Cerebellar nuclear complex (tissue), 1 donor: ENCODE results near the gene TSPAN31.

Experiments
- DNase-seq, 2 experiments: peaks; one replicate each; lab custom pipeline; 2025; lab: John Stamatoyannopoulos, UW

Gene TSPAN31

DNA sequence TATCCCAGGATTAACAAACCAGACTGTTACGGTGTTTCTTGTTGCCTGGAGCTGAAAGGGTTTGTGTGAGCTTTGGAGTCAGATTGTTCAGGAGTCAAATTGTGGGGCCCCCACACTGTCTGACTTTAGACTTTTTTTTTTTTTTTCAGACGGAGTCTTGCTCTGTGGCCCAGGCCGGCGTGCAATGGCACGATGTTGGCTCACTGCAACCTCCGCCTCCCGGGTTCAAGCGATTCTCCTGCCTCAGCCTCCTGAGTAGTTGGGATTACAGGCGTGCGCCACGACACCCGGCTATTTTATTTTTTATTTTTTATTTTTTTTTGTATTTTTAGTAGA is 38.6 kb downstream of the TSPAN31 start:
- no peak for DNase-seq

DNA sequence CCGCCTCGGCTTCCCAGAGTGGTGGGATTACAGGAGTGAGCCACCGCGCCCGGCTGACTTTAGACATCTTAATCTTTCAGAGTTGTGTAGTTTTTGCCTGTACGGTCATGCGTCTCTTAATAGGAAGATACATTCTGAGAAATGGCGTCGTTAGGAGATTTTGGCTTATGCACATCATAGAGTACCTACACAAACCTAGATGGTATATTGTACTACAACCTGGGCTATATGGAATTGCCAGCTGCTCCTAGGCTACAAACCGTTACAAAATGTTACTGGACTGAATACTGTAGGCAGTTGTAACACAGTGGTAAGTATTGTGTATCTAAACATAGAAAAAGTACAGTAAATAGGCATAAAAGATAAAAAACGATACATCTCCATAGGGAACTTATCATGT is 39.0 kb downstream of the TSPAN31 start:
- DNase-seq = no peak

DNA sequence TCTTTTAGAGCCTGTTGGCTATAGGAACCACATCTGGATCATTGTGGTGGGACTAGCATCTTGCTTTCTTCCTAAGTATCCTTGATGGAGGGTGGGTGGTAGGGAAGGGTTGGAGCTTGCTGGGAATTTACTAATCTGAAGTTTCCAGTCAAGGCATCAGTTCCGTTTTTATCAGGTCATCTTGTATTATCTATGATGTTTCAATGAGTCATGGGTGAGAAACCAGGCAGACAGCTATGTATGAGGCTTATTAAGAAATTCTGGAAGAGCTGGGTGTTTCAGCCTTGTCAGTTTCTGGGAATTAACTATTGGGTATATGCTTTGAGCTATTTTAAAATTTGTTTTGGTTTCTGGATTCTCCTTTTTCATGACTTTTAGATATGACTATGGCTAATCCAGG is 49.1 kb downstream of the TSPAN31 start:
- no peak for DNase-seq

DNA sequence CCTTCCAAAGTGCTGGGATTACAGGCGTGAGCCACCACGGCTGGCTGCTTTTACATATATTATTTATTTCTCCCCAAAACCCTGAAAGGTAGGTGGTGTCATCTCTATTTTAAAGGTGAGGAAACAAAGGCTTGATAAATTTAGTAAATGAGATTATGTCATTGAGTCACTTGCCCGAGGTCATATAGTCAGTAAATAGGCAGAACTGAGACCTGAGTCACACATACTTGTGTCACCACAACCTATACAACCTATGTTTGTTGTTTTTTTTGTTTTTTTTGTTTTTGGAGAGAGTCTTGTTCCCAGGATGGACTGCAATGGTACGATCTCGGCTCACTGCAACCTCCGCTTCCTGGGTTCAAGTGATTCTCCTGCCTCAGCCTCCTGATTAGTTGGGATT is 50.5 kb downstream of the TSPAN31 start:
- no peak for DNase-seq

DNA sequence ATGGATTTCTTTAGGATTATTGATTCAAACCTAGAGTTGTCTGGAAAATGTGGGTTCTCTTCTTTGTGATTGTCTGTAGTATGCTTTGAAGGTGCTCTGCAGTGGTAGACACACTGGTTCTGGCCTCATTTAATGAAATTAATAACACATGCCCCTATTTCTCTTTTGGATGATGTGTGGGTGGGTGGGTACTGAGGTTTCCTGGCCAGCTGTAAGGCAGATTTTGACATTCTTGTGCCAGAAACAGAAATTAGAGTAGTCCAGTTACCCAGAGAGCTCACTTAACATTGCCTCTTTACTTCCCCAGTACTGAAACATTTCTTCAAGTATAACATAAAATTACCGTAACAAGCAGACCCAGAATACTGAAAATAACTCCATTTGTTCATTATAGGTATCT is 52.2 kb downstream of the TSPAN31 start:
- no peak for DNase-seq

DNA sequence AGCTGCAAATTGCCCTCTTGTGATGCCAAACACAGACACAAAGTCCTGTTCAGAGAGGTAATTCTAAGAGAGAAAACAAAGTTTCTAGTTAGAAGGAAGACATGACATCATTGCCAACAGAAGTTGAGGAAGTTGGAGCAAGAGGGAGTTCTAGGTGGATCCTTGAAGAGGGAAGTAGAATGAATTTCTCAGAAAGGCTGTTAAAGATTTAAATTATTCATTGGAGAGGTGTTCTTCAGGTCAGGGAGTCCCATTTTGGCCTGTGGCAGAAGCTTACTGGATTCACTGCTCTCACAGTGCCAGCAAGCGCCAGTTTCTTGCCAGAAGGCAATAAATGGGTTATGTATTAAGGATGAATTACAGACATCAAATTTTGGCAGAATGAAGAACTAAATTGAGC is 53.1 kb downstream of the TSPAN31 start:
- DNase-seq = no peak
